ENCODE measurements around the gene CEP170B.
"Not testable (repeated sequence)": the region's sequence is repeated elsewhere in the genome, so short reads cannot be mapped to it uniquely, and the experiment has no call there.

The CEP170B gene

DNA sequence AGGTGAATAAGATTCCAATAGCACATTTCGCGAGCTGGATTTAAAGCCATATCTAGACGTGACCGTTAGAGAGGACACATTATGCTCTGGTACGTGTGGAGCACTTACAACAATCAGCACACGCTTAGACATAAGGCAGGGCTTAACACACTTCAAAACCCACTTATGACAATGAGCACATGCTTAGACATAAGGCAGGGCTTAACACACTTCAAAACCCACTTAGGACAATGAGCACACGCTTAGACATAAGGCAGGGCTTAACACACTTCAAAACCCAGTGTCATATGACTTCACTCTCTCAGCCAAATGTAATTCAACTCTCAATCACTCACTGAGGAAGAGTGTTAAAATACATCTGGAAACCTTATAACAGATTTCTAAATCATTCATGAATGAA lies 48.4 kb downstream of the CEP170B start:
- no peak for DNase-seq (ENCODE audit: low spot score)

DNA sequence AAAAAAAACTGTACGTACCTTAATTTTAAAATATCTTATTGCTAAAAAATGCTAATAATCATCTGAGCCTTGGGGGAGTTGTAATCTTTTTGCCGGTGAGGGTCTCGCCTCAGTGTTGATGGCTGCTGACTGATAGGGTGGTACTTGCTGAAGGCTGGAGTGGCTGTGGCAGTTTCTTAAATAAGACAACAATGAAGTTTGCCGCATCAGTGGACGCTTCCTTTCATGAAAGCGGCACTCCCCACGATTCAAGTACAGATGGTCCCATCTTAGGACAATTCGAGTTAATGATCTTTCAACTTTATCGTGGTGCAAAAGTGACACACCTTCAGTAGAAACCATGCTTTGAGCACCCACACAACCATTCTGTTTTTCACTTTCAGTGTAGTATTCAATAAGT lies 52.0 kb downstream of the CEP170B start:
- DNase-seq (ENCODE audit: low spot score) = no peak

DNA sequence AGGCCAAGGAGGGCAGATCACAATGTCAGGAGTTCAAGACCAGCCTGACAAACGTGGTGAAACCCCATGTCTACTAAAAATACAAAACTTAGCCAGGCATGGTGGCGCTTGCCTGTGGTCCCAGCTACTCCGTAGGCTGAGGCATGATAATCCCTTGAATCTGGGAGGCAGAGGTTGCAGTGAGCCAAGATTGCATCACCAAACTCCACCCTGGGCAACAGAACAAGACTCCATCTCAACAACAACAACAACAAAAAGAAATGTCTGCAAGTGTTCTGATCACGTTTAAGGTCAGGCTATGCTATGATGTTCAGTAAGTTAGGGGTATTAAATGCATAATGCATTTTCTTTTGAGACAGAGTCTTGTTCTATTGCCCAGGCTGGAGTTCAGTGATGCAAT lies 52.9 kb downstream of the CEP170B start:
- no peak for DNase-seq (ENCODE audit: low spot score)

DNA sequence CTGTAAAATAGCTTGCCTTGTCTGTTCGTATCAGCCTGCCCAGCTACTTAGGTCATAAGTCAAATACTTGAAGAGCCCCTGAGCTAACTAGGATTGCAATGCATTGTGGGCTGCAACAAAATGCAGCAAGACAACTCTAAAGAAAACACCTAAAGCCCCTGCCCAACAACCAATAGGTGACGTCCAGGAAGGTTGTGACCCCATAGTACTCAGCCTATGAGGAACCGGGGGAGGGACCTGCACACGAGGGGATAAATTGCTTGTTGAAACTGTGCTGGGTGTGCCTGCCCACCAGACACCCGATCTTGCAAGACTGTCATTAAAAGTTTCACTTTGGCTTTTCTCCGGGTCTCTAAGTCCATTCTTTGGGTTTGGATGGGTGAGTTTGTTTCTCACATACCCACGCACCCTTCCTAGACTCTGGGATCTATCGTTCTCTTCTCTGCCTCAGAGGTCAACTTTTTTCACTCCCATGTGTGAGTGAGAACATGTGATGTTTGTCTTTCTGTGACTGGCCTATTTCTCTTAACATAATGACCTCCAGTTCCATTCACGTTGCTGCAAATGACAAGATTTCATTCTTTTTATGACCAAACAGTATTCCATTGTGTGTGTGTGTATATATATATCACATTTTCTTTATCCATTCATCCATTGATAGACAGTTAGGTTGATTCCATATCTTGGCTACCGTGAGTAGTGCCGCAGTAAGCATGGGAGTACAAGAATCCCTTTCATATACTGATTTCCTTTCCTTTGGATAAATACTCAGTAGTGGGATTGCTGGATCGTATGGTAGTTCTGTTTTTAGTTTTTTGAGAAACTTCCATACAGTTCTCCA lies 54.3 kb downstream of the CEP170B start:
- not testable (repeated sequence) for DNase-seq (ENCODE audit: low spot score)

DNA sequence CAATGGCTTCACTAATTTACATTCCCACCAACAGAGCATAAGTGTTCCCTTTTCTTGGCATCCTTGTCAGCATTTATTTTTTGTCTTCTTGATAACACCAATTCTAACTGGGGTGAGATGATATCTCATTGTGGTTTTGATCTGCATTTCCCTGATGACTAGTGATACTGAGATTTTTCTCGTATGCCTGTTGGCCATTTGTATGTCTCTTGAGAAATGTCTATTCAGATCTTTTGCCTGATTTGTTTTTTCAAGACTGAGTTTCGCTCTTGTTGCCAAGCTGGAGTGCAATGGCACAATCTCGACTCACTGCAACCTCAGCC lies 54.9 kb downstream of the CEP170B start:
- no peak for DNase-seq (ENCODE audit: low spot score)

DNA sequence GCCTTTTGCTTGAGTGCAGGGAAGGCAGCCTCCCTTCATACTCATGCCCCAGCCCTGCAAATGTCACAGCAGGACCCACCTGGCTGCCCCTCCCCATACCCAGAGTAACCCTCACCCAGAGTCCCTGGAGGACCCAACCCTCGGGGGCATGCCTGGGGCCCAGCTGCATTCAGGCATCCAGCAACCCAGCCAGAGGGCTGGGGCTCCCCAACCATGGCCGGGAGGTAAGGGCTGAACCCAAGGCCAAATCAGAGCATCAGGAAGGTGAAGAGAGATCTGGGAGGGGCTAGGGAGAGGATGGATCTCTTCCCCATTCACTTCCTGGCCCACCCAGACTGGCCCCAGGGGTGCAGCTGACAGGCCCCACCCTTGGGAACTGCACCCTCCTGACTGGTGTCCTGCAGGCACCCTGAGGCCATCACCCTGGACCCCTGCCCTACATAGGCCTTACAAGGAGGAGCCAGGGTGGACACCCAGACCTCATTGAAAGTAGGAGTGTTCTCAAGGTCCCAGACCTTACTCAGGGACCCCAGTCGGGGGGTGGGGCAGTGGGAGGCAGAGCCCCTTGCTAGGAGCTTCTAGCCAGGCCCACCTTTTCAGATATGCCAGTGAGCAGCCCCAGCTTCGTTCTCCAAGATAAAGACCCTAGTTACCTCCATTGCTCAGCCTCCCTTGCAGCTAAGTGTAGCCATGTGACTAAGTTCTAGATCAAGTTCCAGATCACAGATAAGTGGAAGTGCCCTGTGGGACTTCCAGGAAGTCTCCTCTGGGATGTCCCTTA lies 58.8 kb downstream of the CEP170B start:
- no peak for DNase-seq (ENCODE audit: low spot score)

DNA sequence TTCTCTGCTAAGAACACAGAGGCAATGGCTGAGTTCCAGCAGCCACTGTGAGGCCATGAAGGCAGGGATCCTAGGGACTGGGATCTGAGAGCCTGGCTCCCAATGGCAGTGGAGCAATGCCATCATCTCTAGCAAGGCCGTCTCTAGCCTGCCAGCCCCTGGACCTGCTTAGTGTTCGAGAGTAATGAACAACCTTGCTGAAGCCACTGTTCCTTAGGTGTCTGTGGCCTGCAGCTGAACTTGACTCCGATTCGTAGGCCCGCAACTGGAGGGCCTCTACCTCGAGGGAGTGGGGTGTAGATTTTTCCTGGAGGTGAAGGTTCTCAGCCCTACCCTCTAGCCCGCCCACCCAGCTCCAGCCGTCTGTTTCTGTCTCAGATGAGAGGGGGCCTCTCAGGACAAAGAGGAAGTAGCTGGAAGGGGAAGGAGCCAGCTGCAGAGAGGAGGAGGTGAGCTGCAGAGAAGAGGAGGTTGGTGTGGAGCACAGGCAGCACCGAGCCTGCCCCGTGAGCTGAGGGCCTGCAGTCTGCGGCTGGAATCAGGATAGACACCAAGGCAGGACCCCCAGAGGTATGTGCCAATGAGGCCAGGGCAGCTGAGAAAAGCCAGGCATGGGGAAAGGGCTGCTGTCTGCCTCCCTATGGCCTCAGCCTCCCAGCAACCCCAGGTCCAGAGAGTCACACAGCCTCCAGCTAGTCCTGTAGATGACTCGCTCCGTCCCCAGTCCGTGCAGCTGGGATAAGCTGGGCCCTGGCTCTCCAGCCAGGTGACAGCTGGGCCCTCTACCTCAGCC lies 59.5 kb downstream of the CEP170B start, which contains the start of gene PLD4:
Gene PLD4, plus strand, starts transcription at position 459 of the 793 bp plus-strand sequence. CDS start 2,262 bp downstream, outside the sequence.
- DNase-seq (ENCODE audit: low spot score) = no peak

DNA sequence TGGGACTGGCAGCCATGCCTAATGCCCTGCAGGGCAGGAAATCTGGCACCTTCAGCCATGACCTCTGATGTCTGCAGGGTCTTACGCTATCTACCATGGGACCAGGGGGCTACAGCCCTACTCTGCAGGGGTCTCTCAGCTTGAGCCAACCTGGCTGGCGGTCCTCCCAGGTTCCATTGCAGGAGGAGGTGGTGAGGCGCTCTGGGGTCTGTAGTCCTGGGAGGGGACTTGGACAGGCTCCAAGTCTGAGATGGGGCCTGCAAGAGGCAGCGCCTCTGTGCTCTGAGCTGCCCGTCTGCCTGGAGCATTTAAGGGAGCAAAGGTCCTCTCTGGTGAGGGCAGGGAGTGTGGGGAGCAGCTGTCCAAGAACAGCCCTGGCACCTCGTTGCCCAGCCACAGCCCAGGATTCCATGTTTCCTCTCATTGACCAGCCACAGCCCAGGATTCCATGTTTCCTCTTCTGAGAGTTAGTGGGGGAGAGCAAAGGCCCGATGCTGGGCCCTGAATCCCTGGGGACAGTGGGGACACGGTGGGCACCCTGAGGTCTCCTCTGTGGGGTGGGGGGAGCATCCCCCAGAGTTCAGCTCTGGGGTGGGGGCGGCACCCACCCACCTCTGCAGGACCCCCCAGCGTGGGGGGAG lies 60.3 kb downstream of the CEP170B start:
- no peak for DNase-seq (ENCODE audit: low spot score)

DNA sequence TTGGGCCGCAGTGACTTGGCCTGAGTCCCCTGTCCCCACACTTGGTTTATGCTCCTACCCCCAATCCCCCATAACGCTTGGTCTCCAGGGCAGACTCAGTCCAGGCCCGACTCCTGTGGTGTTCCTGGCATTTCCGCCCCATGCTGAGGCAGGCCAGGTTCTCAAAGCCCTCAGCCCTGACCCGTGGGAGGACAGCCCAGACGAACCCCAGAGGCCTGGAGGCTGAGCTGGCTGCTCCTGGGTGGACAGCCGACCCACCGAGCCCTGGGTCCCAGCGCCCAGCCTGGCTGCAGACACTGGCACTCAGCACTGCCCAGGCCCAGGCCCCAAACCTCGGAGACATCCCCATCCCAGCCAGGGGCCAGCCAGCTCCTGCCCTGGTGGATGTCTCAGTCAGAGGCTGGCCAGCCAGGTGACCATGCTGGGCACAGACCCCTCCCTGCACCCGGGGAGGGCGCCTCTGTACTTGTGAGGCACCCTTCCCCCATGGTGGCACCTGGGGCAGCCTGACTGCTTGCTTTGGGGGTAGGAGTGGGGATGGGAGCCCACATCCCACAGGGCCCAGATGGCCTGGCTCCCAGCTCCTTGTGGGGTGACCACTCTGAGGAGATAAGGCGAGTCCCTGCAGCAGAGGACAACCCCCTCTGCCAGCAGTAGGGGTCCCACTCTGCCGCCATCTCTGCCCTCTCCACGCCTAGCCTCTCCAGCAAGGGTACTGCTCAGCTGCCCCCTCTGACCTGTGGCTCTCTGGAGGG lies 61.0 kb downstream of the CEP170B start:
- no peak for DNase-seq (ENCODE audit: low spot score)

DNA sequence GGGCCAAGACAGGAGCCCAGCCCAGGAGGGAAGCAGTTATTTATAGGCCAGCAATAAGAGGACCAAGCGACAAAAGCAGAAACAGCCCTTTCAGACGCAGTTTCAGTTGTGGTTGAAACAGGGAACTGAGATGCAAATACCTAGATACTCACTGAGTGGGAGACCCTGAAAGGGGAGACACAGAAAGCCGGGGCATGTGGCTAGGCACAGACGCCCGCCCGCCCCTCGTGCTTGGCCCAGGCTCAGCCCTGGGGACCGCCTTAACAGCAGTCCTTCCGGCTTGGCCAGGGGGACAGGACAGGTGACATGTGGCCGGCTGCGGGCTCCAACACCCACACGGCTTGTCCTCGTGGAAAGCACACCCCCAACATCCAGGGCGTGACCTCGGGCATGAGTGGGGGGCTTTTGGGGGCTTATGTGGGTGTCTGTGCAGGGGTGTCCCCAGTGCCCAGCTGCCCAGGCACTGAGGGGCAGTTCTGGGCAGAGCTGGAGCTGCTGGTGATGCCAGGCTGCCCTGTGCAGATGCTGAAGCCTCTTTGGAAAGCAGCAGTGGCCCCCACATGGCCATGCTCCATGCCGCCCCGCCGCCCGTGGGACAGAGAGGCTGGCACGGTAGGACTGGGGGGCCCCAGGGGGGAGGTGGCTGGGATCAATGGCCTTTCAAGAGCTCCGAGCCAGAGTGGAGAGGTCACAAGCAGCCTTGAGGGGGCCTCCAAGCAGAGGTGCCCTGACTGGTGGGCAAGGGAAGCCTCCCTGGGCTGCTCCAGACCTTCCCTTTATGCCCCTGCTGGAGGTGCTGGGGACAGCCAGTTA lies 61.8 kb downstream of the CEP170B start:
- no peak for DNase-seq (ENCODE audit: low spot score)

DNA sequence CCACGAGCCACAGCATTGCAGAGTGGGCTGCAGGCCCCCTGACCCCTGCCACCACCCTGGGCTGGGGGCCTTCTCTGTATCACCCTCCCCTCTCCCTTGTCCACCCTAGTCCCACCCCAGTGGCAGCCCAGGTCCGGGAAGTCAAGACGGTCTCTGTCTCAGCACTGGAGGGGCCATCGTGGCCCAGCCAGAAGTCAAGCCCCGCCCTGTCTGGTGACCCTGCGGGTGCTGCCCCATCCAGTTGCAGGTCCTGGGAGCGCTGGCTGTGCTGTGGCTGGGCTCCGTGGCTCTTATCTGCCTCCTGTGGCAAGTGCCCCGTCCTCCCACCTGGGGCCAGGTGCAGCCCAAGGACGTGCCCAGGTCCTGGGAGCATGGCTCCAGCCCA lies 62.4 kb downstream of the CEP170B start:
- DNase-seq (ENCODE audit: low spot score) = no peak

DNA sequence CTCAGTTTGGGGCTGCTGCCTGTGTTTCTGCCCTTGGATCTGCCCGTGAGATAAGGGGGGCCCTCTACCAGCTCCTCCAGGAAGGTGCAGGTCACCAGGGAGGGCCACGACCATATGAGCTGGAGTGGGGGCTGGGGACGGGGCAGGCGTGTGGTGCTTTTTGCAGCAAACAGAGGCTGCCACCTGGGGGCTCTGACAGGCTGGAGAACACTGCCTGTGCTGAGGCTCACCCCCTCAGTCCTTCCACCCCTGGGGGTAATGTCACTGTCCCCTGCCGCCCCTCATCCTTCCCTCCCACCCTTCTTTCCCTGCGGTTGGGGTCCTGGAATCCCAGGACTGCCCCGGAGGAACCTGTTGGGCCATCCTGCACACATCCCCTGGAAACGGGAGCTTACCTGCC lies 62.8 kb downstream of the CEP170B start:
- DNase-seq (ENCODE audit: low spot score) = no peak

DNA sequence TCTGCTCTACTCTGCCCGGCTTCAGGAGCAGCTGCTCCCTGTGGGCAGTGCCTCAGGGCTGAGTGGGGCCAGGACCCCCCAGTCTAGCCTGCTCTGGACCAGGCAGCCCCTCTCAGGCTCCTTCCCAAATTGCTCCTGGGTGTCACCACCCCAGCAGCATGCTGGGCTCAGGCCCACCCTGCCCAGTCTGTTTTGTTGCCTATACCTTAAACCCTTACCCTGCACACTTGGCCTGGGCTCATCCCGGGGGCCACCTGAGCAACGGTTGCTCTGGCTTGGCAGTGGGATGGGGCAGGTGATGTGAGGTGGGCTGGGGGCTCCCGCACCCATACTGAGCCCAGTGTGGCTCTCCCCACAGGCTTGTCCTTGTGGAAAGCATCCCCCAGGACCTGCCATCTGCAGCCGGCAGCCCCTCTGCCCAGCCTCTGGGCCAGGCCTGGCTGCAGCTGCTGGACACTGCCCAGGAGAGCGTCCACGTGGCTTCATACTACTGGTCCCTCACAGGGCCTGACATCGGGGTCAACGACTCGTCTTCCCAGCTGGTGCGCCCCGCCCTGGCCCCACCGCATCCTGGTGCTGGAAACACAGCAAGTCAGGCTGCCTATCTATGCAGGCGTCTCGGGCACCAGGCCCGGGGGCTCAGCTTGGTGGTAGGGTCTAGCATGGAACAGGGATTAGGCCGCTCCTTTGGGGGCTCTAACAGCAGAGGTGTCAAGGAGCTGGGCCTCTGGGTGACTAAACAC lies 63.5 kb downstream of the CEP170B start:
- DNase-seq (ENCODE audit: low spot score) = no peak

DNA sequence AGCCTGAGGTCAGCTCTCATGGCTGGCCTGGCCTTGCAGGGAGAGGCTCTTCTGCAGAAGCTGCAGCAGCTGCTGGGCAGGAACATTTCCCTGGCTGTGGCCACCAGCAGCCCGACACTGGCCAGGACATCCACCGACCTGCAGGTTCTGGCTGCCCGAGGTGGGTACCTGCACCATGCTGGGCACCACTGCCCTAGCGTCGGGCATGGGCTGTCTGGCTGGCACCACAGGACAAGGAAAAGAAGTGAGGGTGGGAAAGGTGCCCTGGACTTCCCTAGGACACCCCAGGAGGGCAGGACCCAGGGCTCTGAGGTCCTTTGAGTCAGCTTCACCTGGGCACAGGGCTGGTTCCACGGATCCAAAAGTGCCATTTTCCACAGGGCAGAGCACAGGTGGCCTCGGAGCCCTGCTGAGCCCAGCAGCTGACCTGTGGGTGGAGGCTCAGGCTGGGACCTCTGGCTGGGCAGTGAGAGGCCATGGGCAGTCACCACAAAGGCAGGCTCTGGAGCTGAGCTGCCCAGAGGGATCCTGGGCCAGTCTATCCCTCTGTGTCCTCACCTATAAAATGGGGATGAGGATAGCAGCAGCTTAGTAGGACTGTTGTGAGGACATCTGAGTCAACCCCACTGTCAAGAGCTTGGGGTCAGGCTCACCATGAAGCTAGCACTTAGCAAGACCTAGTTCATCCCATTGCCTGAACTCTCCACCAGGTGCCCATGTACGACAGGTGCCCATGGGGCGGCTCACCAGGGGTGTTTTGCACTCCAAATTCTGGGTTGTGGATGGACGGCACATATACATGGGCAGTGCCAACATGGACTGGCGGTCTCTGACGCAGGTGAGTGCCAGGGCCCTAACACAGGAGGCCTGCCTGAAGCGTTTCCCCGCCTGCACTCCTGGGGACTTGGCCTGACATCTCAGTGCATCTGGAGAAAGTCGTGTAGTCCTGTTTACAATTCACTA lies 64.5 kb downstream of the CEP170B start:
- DNase-seq (ENCODE audit: low spot score) = no peak

DNA sequence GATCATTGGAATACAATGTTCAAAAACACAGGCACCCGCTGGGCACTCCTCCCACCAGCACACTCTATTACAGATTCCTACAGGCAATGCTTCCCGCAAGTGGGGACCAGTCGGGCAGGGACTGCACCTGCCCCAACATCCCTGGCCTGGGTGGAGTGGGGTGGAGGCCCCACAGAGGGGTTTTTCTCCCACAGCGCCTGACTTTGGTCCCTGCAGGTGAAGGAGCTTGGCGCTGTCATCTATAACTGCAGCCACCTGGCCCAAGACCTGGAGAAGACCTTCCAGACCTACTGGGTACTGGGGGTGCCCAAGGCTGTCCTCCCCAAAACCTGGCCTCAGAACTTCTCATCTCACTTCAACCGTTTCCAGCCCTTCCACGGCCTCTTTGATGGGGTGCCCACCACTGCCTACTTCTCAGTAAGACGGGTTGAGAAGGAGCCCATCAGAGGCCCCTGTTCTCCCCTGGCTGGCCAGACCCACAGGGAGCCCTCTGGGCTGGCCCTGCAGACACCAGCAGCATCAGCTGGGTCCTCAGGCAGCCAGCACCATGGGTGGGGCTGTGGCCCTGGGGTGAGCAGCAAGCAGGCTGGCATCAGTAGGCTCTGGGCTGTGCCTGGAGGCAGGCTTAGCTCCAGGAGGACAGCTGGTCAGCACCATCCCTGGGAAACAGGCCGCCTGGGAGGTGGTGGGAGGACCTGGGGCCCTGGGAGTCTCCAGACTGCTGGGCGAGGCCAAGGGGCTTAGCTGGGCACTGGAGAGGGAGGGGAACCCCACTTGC lies 65.6 kb downstream of the CEP170B start:
- no peak for DNase-seq (ENCODE audit: low spot score)

DNA sequence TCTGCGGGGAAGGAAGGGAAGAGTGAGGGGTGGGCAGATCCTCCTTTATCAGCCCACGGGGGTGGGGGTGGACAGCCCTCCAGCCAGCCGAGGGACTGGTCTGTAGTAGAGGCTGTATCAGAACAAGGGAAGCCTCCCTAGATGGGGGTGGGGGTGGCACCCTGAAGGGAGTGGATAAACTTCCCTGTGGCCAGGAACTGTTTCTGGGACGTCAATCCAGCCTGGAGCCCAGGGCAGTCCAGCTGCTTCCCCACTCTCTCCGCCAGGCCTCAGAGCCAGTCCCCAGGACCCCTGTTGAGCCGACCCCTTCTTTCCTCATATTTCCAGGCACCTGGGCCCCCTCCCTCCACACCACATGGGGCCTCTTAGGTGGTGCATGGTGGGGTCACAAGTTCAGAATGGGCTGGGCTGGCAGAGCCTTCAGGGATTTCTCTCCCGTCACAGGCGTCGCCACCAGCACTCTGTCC lies 66.3 kb downstream of the CEP170B start:
- no peak for DNase-seq (ENCODE audit: low spot score)

Measured in cerebellar cortex (tissue), 1 donor.